ENCODE data around the gene TEX54.
A peak's percentile ranks its signal among the peaks of the same experiment; 100 is the strongest.
"Not testable (repeated sequence)": the region's sequence is repeated elsewhere in the genome, so short reads cannot be mapped to it uniquely, and the experiment has no call there.

Gene TEX54

DNA sequence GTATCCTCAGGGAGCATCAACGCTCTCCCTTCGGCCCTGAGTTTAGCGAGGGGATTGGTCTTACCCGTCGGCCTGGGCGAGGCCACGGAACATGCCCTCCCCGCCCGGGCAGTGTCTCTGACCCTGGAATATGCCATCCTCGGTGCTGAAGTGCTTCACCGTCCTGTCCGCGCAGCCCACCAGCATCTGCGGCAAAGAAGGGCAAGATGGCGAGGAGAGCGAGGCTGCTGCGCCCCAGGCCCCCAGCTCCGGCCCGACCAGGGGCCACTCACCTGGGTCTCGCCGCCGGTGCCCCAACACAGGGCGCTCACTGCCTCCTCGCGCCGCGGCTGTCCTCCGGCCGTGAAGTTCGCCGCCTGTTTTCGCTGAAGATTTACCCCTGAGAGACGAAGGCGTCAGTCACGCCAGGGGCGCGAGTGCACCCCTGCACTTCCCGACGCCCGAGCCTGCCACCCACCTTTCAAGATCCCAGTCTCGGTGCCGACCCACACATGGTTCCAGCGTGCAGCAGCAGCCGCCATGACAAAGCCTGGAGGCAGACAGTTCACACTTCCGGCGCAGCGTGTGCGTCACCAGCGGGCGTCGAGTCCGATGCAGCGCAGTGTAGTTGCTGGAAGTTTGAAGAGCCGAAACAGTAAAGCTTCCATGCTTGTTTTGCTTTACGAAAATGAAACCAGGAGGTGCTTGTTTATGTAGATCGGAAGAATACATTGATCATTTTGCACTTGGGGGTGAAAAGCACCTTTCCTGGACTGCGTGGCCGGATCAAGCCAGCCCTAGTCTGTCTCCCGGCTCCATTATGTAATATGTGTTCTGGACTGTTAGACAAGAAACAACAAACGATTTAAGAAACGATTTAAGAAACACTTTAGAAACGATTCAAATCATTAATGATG is 6.7 kb upstream of the TEX54 start, which contains the start of gene WDR74:
Gene WDR74, minus strand, starts transcription at position 541 of the 896 bp plus-strand sequence. Its CDS starts 20 bp downstream, at position 521.
- peaks cover 4% of the 10 kb centered on the region for H3K9me3 Mint-ChIP-seq
- H3K27me3 Mint-ChIP-seq (ENCODE audit: low read depth, poor library complexity), result peaks cover 5% of the 10 kb centered on the region
- H3K27ac Mint-ChIP-seq, result no peak within 1 kb of the TSS
- H3K4me1 Mint-ChIP-seq, result peaks cover 27% of the 10 kb centered on the region
- no peak within 1 kb of the TSS for H3K4me3 Mint-ChIP-seq
- peak; percentile 82 for DNase-seq
- TF ChIP-seq, protein P1, sequence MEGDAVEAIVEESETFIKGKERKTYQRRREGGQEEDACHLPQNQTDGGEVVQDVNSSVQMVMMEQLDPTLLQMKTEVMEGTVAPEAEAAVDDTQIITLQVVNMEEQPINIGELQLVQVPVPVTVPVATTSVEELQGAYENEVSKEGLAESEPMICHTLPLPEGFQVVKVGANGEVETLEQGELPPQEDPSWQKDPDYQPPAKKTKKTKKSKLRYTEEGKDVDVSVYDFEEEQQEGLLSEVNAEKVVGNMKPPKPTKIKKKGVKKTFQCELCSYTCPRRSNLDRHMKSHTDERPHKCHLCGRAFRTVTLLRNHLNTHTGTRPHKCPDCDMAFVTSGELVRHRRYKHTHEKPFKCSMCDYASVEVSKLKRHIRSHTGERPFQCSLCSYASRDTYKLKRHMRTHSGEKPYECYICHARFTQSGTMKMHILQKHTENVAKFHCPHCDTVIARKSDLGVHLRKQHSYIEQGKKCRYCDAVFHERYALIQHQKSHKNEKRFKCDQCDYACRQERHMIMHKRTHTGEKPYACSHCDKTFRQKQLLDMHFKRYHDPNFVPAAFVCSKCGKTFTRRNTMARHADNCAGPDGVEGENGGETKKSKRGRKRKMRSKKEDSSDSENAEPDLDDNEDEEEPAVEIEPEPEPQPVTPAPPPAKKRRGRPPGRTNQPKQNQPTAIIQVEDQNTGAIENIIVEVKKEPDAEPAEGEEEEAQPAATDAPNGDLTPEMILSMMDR (IDR thresholded peaks at IDR 0.05), result no peak
- H3K36me3 Mint-ChIP-seq (ENCODE audit: low read depth), result peaks cover 24% of the 10 kb centered on the region

DNA sequence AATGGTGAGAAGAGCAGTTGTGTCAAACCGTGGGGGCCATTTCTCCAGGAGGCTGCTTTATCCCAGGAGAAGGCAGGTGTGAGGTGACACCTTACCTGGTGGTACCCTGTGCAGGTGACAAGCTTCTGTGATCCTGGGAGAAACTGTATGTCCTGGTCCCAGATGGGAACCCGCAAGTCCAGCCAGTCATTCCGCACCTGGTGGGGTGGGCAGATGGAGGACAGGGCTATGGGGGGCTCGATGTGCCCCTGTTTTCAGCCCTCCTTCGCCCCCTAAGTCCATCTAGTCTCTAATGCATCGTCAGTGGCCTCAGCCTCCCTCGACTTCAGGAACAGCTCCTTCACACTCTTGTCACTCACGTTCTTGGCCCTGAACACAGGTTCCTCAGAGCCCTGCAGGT is 2.7 kb upstream of the TEX54 start:
- H3K4me1 Mint-ChIP-seq, result peaks cover 47% of the 10 kb centered on the region
- H3K27ac Mint-ChIP-seq, result peak overlapping the region; percentile 61
- no peaks in the 10 kb centered on the region for H3K9me3 Mint-ChIP-seq
- H3K4me3 Mint-ChIP-seq, result no peak overlapping the region
- H3K27me3 Mint-ChIP-seq (ENCODE audit: low read depth, poor library complexity), result peaks cover 5% of the 10 kb centered on the region
- DNase-seq, result no peak
- TF ChIP-seq, protein P1 (IDR thresholded peaks at IDR 0.05), result no peak
- H3K36me3 Mint-ChIP-seq (ENCODE audit: low read depth), result peaks cover 30% of the 10 kb centered on the region

DNA sequence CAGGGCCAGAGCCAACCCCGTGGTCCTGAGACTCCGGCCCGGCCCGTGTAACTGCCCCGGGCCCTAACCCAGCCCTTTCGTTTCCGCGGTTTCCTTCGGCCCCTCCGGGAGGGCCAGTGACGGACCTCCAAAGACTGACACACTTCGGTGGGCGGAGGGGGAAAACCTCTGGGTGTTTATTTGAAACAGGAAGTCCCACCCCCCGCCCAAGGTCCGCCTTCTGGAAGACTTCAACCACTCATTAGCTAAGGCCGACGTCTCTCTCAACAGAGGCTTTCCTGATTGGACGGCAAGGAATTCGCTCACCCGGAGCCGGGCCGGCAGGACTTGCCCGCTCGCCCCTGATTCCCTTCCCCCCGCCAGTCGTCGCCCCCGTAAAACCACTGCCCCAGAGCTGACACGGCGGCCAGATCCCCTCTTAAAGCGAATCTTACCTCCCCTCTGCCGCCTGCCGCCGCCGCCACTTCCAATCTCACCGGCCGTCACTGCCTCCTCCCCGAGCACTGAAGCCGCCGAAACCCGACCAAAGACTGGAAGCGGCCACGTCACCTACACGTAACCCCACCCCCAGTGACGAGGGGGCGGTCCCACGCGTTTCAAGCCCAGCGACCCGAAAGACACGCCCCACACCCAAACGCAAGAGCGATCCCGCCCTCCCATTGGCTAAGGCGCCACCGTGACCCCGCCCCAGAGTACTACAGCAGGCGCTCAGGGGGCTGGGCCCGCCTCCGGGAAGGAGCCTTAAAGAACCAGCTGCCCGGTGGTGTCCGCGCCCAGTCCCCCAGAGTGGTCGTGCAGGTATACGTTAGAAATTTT is 913 bp downstream of the TEX54 start, which contains the start of gene STX5:
Gene STX5, minus strand, starts transcription at position 532 of the 816 bp plus-strand sequence. CDS start 808 bp downstream, outside the sequence.
- Mint-ChIP-seq H3K27me3 (ENCODE audit: low read depth, poor library complexity) (peaks cover under 1% of the 10 kb centered on the region), H3K27ac (peak within 1 kb of the TSS; percentile 100), H3K36me3 (ENCODE audit: low read depth) (peaks cover 36% of the 10 kb centered on the region), H3K4me1 (peaks cover 32% of the 10 kb centered on the region), H3K4me3 (peak within 1 kb of the TSS; percentile 95), H3K9me3 (no peaks in the 10 kb centered on the region)
- TF ChIP-seq, protein P1 (IDR thresholded peaks at IDR 0.05), result no peak
- peak; percentile 99 for DNase-seq

DNA sequence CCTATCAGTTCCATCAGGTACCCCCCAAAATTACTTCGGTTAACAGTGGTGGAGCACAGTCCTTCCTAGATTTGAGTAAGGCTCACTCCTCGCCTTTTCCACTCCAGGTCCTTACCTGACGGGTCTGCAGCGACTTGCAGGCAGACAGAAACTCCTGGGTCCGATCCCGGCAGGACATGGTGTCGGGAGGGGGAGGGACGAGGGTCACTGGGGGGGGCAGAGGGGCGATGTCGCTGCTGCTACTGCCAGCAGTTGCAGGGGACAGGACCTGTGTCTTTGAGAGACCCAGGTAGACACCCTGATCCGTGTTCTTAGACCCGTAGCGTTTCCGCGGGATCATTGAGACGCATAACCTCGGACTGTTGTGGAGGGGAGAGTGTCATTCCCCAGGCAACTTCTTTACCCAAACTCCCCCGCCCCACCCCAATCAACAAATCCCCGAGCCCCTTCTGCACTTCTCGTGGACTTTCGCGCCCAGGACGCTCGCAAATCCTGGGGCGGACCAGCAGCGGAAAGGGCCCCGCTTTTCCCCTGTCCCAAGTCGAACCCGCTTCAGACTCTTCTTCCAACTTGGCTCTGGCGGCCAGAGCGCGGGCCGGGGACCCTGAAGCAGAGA is 1.6 kb downstream of the TEX54 start:
- Mint-ChIP-seq H3K4me1 (peaks cover 32% of the 10 kb centered on the region), H3K9me3 (no peaks in the 10 kb centered on the region), H3K36me3 (ENCODE audit: low read depth) (peaks cover 32% of the 10 kb centered on the region), H3K27me3 (ENCODE audit: low read depth, poor library complexity) (no peaks in the 10 kb centered on the region), H3K4me3 (peak overlapping the region; percentile 95), H3K27ac (peak overlapping the region; percentile 100)
- peak; percentile 73 for DNase-seq
- TF ChIP-seq, protein P1 (IDR thresholded peaks at IDR 0.05), result no peak

DNA sequence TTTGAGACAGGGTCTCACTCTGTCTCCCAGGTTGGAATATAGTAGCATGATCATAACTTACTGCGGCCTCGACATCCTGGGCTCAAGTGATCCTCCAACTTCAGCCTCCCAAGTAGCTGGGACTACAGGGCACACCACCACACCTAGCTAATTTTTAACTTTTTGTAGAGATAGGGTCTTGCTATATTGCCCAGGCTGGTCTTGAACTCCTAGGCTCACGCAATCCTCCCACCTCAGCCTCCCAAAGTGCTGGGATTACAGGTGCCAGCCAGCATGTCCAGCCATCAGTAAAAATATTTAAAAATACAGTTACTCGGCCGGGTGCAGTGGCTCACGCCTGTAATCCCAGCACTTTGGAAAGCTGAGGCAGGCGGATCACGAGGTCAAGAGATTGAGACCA is 4.5 kb downstream of the TEX54 start:
- Mint-ChIP-seq H3K4me1 (peaks cover 24% of the 10 kb centered on the region), H3K36me3 (ENCODE audit: low read depth) (peaks cover 33% of the 10 kb centered on the region)
- H3K27me3 Mint-ChIP-seq (ENCODE audit: low read depth, poor library complexity); H3K4me3 Mint-ChIP-seq; H3K27ac Mint-ChIP-seq; H3K9me3 Mint-ChIP-seq; DNase-seq: not testable (repeated sequence)

DNA sequence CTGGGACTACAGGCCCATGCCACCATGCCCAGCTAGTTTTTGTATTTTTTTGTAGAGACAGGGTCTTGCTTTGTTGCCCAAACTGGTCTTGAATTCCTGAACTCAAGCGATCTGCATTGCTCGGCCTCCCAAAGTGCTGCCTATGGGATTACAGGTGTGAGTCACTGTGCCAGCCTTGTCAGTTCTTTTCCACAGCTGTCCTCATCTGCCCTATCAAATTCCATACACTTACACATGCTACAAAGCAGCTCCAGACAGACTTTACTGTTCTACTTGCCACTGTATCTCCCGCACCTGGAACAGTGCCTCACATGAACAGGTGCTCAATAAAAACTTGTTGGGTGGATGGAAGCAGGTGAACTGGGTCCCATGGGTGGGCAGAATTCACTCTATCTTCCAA is 9.0 kb downstream of the TEX54 start:
- TF ChIP-seq, protein P1 (IDR thresholded peaks at IDR 0.05), result no peak
- no peaks in the 10 kb centered on the region for H3K4me1 Mint-ChIP-seq
- no peaks in the 10 kb centered on the region for H3K27me3 Mint-ChIP-seq (ENCODE audit: low read depth, poor library complexity)
- peaks cover 65% of the 10 kb centered on the region for H3K36me3 Mint-ChIP-seq (ENCODE audit: low read depth)
- no peak for DNase-seq
- no peaks in the 10 kb centered on the region for H3K9me3 Mint-ChIP-seq
- no peak overlapping the region for H3K4me3 Mint-ChIP-seq
- peak overlapping the region; percentile 32 for H3K27ac Mint-ChIP-seq

Data from nephron progenitor cell (in vitro differentiated cells).